Activated CD8-positive, alpha-beta memory T cell treated with anti-CD3 and anti-CD28 coated beads, Interleukin-2, amount 50 U/mL, for 24 hours (primary cell): ENCODE results near the gene ATP2A3.

Source experiments
- DNase-seq: peaks from one replicate; pipeline ENCODE4 v3.0.0-alpha.2; 2020; ENCODE audit errors: extremely low read depth

The ATP2A3 gene

DNA sequence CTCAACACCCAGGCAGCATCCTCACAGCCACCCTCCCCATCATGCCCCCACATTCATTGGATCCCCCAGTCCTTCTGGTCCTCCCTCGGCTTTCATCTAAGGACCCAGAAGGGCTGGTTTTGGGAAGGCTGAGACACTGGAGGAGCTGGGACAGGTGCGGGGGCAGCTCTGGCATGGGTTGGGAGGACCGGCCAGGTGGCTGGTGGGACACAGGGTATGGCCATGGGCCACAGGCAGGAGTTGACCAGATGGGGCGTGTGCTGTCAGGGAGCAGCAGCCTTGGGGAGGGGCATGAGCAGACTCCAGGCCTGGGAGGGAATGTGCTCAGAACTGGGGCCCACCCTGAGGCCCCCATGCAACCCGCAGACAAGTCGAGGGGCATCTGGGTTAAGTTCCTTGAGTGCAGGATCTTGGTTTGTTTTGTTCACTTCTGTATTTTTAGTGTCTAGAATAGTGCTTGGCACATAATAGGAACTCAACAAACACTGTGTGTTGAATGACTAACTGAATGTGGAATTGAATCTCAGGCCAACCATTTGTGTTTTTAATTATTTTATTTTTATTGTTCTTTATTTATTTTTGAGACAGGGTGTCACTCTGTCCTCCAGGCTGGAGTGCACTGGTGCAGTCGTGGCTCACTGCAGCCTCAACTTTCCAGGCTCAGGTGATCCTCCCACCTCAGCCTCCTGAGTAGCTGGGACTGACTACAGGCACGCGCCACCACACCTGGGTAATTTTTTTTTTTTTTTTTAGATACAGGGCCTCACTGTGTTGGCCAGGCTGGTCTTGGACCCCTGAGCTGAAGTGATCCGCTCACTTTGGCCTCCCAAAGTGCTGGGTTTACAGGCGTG, 53.6 kb downstream of the ATP2A3 start:
- DNase-seq: no peak

DNA sequence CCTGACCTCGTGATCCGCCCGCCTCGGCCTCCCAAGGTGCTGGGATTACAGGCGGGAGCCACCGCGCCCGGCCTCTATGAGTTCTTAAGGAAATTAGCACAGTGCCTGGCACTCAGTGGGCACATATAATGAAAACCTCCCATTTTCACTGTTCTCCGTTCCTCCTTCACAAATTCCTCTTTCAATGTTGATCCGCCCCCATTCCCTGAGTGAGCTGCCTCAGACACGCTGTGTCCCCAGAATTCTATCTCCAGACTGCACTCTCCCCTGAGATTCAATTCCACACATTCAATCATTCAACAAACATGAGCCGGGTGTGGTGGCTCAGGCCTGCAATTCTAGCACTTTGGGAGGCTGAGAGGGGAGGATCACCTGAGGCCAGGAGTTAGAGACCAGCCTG, 55.0 kb downstream of the ATP2A3 start:
- DNase-seq: no peak

DNA sequence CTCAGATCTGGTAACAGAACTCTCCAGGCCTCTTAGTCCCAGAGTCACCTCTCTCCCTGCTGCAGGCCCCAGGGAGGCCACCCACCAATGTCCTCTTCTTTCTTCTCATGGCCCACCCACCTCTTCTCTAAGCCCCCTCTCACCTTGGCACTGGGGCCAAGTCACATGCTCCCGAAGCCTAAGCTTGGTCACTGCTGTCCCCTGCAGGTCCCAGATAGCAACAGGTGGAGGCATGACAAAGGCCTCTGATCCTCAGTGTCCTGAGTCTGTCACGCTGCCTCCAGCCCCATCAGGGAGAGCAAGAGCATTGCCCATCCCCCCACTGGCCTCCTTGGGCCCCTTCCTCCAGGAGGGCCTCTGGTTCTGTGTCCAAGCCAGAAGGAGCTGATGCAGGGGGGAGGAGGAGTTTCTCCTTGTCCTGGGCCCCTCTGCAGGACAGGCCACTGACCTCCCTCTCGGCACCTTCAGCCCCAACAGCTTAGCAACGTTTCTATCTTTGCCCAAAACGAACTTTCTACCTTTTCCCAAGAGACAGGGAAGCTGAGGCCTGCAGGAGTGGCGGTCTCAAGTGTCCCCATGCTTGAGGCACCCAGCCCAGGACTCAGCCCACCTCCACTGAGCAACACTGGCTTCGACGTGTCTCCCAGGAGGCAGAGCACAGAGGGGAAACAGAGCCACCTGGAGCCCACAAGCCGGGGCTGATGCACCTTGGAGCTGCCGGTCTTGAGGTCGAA, 56.6 kb downstream of the ATP2A3 start:
- no peak for DNase-seq

DNA sequence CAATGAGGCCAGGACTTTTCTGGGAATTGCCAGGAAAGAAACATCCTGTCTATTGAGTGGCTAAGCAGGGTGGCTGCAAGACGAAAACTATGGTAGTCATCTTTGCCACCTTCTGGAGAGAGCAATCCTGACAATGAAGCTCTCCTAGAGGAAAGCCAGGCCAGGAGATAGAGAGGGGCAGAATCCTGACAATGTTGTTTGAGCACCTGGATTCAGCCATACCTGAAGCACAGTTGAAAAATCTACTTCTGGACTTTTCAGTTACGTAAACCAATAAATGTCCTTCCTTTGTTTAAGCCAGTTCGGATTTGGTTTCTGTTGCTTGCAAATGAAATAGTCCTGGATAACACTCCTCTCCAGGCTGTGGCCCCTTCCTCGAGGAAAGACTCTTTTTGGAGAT, 57.4 kb downstream of the ATP2A3 start:
- DNase-seq: no peak

DNA sequence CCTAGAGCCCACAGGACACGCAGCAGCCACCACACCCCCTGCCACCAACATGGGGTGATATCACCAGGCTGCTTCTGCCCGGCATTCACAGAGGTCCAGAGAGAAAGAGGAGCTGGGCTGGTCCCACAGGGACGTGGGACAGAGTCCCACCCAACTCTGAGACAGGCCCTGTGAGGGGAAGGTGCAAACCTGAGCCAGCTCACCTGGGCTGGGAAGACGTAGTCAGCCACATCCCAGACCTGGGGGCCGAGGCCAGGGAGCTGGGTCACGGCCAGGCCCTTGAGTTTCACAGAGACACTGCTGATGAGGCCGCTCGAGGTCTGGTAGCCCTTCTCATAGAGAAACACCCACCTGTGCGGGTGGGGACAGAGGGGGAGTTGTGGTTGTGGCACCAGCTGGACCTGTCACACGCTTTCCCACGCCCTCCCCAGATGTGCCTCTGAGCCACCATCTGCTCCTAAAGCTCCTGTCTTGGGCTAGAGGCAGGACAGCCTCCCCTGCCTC, 59.2 kb downstream of the ATP2A3 start:
- DNase-seq: no peak

DNA sequence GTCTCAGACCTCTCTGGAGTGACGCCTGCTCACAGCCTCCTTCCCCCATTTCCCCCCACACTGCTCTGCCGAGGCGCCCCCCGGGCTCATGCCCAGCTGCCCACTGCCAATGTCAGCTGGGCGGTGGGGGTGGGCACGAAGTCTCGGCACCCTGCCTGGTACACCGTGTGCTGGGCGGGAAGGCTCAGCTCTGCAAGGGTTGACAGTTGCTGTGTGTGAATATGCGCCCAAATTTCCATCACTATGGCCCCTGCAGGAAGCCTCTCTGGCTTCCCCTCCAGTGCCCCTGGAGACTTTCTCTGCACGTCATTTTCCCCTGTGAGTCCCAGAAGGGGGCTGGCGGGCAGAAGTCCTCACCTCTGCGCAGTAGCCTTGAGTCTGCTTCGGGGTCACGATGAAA, 59.7 kb downstream of the ATP2A3 start:
- no peak for DNase-seq

DNA sequence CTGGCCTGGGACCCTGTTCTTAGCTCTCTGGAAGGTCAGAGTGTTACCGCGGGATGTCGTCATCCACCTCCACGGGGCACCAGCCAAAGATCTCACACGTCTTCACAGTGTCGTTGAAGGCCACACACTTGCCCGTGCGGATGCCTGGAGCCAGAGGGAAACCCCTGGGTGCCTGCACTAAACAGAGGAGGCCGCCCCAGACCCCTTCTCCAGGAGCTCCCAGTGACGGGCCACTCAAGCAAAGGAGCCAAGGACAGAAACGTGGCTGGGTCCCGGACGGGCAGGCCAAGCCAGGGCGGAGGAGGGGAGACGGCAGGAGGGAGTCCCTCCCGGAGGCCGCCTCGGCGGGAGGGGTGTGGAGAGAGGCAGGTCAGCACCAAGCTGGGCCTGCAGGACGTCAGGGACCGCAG, 60.4 kb downstream of the ATP2A3 start:
- DNase-seq: no peak

DNA sequence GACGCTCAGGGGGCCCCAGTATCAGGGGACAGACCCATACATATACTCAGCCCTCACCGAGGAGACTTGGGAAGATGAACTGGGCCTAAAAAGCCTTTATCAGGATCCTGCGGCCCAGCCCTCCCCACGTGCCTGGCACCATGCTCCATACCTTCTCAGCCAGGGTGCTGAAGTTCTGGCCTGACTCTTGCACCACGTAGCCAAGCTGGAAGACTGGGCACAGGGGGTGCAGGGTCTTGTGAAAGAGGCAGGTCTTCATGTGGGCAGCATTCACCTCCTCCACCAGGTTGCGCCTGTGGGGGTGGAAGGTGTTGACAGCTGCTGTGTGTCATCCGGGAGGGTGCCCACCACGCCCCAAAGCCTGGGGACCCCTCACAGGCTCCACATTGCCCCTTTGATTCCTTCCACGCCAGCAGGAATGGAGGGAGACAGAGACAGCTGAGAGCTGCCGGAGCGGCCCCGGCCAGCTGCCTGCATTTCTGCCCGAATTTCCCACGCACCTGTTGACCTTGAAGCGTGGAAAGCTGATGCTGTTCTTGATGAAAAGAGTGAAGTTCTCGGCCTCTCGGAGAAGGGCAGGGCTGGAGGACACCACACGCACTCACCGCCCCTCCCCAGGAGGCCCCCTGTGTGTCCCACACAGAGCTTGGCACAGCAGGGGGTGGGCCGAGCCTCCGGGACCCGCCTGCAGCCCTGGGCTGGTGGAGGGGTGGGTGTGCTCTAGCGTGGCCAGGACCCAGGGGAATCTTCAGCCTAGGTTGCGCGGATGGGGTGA, 61.0 kb downstream of the ATP2A3 start:
- no peak for DNase-seq

DNA sequence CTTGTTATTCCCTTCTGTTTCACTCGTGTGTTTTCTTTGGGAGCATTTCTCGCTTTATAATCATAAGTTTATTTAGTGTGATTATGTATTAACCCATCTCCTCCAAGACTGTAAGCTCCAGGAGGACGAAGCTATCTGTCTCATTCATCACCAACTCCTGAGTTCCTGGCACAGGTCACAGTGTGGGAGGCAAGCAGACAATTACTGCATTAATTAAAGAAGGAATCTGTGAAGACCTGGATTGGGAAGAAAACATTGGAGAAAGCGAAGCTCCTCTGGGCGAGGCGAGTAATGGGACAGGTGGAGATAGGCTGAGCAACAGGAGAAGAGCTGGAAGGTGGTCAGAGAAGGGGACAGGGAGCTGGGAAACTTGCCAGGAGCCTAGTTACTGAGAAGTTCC, 63.6 kb downstream of the ATP2A3 start:
- DNase-seq: no peak

DNA sequence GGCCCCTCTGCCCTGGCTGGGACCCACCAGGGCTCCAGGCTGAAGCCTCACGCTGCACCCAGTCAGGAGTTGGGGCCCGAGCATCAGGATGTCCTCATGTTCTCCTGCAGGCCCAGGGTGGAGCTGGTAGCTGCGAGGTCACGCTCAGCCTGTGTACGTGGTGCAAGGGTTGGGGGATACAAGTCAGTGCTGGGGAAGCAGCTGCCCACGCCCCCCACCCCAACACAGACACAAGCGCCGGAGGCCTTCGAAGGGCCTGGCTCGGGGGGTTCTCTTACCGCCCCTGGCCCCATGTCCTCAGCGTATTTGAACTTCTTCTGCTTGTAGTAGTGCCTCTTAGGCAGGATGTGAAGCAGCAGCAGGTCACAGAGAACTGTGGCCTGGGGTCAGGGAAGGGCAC, 66.5 kb downstream of the ATP2A3 start:
- DNase-seq: no peak

DNA sequence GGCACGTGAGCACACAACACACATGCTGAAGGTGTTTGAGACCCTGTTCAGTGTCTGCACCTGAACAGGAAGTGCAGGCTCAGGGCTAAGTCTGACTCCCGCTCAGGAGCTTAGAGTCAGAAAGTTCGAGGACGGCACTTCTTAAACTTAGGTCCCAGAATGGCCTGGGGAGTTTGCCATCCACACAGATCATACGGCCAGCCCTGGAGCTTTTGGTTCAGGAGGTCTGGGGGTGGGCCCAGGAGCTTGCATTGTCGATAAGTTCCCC, 67.3 kb downstream of the ATP2A3 start:
- no peak for DNase-seq

DNA sequence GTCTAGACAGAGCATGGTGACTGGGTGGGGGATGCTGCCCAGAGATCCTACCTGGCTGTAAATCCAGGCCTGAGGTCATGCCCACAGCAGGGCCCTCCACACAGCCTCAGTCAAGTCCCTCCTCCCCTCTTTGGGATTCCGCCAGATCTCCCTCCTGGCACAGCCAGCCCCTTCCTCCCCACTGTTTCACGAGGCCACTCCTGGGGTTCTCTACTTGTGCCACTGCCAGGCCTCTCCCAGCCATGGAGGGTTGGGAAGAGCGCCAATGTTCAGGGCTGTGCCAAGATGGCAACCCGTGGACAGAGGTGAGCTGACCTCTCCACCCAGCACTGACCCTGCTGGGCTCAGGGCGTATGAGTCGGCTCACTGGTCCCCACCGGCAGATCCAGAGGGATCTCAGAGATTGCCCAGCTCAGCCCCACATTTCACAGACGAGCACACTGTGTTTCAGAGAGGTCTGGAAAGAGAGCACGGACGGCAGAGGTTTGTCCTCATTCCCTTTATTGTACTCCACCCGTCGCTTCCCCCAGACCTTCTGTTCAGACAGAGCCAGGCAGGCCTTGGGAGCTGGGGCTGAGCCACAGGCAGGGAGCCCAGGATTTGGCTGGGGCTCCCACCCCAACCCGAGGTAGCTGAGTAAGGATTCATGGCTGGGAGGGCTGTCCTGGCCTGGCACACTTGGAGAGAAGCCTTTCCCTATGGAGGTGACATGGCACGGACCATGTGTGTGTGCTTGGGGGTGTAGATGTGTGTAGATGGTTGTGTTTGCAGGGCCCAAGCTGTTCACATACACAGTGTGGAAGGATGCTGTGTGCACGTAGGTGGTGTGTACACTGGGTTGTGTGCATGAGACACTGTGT, 67.9 kb downstream of the ATP2A3 start:
- DNase-seq: no peak

DNA sequence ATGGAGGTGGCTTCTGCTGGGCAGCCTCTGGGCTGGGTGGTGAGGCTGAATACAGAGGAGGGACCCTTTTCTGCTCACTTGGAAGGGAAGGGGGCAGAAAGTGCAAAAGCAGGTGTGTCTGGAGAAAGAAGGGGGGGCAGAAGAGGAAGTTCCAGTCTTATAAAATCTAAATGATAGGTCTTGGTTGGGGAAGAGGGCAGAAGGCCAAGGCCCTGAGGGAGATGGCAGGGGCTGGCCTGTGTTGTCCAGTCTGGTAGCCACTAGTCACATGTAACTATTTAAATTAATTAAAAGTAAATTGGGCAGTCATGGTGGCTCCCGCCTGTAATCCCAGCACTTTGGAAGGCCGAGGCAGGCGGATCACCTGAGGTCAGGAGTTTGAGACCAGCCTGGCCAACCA, 68.9 kb downstream of the ATP2A3 start:
- DNase-seq: no peak

DNA sequence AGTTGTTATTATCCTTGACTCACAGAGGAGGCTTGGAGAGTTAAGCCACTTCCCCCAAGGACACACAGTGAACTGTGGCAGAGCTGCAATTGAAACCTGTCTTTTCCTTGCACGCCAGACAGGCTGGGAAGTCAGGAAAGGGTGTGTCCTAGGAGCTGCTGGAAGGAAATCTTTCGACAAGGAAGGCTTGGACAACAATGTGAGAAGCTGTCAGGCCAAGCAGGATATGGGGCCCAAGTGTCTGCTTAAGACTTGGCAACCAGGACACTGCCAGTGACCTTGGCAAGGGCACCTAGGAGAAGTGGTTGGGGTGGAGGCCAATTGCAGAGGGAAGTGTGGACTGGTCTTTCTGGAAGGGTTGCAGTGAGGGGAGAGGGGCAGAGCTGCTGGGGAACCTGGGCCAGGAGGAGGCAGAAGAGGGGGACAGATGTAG, 69.3 kb downstream of the ATP2A3 start:
- DNase-seq: no peak

DNA sequence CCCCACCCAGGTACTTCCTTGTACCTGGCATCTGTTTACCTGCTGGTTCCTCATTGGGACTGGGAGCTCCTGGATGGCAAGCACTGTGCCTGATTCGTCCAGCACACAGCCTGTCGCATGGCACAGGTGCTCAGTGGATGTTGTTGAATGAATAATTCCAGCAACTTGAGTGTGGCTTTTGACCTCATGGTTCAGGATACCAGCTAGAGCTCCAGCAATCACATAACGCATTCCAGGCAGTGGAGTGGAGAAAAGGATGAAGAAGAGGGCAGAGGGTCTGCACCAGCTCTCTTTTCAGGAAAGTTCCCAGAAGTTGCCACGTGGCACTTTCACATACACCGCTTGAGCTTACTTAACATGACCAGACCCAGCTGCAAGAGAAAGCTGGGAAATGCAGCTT, 70.0 kb downstream of the ATP2A3 start:
- DNase-seq: no peak

DNA sequence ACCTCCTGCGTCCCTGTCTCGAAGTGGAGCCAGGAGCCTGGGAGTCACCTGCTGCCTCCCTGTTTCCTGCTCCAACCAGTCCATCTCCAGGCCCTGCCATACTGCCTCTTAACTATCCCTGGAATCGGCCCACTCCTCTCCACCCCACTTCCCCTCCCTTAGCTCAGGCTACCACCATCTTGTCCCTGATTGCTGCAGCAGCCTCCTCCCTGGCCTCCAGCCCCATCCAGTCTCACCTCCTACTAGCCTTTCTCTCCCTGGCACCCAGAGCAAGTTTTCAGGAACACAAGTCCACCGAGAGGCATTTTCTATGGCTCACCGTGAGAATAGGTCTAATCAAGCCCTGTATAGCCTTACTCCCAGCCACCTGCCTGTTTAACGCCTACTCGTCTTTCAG, 70.5 kb downstream of the ATP2A3 start:
- no peak for DNase-seq

DNA sequence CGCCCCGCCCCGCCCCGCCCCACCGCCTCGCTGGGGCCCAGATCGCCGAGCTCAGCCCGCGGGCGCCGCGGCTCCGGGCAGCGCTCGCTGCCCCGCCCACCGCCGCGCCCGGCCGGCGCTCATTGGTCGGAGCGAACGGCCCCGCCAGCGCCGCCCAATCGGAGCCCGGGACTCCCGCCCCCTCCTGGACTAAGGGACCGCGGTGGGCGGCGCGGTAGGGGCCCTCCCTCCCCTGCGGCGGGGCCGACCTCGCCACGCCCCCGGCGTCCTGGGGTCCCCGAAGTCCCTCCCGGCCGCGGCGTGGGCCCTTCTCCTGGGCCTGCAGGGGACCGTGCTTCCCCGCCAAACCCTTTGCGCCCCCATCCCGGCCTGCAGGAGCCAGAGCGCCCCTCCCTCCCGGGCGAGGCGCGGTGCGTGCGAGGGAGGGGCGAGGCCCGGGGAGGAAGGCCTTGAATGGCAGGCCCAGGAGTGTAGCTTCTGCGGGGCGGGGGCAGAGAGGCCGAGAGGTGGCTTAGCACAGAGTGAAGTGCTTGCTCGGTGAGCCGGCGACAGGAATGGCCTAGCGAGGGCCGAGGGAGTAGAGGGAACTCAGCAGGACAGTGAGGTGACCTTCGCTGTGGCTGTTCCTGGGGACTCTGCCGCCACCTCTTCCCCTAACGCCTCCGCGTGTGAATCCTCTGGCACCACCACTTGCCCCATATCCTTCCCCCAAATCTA, 71.1 kb downstream of the ATP2A3 start, which contains the start of gene CAMKK1:
TSS of gene CAMKK1 (minus strand) at position 51 of the 717 bp plus-strand sequence. CDS start 7,366 bp downstream, outside the sequence.
- DNase-seq: peak; percentile 52

DNA sequence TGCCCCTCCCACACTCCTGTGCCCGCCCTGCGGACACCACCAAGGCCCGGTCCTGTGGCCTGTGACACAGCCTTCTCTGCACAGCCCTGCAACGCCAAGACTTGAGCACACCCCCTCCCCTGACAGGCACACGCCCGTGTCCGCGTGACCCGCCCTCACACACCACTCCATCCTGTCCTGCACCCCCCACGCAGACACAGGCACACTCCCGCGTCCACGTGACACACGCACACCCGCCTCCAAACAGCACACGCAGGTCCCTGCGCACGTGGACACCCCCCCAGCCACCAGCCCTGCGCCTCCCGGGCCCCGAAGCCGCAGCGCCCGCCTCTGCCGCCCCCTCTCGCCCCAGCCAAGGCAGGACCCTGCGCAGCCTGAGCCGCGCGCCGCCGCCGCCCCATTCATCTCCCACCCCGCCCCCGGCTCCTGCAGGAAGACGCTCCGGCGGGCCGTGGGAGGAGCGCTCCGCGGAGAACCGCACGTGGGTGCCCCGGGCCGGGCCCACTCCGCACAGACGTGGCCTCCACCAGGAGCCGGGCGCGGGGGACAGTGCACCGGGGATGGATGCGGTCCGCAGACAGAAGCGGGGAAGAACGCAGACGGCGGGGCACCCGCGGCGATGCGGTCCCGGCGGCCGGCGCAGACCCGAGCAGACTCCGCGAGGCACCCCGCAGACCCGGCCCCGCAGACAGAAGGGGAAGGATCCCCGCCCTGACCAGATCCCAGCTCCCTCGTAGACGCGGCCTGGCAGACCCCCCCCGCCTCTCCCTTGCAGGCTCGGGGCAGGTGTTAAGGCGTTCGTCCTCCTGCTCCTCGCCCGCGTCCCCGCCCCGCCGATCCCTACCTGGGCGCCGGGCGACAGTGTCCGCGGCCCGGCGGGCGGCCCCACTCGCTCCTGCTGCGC, 71.9 kb downstream of the ATP2A3 start:
- peak; percentile 21 for DNase-seq

DNA sequence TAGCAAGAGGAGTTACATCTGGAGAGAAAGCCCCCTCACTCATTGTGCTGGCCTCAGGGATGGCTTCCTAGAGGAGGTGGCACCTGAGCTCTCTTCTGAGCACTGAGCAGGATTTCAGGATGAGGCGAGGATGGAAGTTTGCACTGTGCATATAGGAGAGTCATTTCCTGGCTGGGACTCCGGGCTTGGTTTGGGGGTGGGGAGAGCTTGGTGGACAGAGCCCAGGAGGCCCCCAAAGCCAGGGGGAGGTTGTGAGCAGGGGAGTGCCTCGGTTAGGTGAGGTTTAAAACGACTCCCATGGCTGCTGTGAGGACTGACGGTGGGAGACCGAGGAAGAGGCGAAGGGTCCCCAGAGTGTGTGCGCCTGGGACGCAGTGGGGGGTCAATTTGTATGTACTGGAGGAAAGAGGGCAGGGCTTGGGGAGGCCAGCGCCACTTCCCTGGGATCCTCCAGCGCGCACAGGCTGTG, 72.6 kb downstream of the ATP2A3 start:
- DNase-seq: no peak

DNA sequence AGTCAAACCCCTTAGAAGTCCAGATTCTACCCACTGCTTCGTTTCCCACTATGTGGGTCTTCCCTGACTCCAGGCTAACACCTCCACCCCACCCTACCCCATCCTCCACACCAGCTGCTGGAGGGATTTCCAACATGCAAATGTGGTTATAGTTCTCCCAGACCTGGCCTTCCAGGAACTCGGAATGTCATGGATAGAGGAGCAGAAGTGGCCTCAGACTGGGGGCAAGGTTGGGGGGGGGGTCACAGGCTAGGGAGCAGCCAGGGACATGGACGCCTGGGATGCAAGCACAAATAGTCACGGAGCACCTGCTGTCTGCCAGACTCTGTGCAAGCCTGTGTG, 73.4 kb downstream of the ATP2A3 start:
- DNase-seq: no peak
